ENCODE data around the gene LUZP2.

LUZP2 gene

DNA sequence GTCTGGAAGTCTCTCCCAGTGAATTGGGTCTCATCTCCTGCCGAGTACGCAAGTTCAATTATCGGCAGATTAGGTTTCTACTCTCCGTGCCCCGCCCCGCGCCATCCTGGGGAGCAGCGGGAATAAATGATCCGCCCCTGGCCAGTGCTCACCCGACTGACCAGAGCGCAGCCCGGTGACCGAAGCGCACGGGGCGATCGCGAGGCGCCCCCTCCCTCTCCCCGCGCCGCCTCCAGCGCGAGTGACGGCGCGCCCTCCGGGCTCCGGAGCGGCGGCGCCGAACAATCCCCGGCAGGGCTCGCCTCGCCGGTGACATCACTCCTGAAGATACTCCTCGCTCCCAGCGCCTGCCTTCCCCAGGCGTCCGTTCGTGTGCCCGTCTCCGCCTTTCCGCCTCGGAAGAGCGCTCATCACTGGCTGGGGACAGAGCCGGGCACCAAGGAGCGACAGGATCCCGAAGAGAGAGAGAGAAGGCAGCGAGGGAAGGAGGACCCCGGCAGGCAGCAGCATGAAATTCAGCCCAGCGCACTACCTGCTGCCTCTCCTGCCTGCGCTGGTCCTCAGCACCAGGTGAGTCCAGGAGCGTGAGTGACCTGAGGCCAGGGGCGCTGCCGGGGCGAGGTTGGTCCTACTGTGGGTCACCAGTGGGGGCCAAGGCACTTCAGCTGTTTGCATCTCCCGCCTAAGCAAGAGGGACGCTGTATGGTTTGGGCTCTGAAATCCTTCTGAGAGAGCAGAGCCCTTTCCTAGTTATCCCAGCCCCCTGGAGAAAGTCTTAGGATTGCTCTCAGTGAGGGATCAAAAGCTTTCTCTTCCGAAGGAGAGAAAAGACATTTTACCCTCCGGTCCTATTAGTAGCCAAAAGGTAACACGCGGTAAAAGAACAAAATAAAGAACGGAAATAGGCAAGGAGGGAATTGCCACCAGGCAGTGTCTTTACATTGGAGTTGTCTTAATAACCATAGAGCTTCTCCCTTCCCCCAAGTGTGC, at the start of gene LUZP2:
TSS of gene LUZP2 (plus strand) at position 318 of the 990 bp plus-strand sequence.
- peak; percentile 53 for DNase-seq (ENCODE audit: low spot score)

DNA sequence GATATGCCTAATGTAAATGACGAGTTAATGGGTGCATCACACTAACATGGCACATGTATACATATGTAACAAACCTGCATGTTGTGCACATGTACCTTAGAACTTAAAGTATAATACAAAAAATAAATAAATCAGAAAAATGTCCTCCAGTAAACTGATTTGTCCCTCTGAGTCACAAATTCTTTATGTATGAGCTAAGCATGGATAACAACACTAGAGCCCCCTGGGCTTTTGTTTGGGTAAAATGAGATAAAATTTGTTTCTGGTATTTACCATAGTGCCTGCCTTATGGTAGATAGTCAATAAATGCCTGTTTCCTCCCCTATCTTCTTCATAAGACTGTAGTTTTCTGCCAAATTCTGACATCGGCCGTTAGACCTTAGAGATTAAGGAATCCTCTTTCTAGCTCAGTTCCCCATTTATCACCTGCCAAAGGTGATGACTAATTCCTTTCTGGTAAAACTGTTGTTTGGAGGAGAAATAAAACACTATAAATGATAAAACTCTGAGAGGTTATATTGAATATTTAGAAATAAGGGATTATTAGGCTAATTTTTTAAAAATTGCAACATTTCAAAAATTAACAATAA, 43.6 kb upstream of the LUZP2 start:
- no peak for DNase-seq (ENCODE audit: low spot score)

DNA sequence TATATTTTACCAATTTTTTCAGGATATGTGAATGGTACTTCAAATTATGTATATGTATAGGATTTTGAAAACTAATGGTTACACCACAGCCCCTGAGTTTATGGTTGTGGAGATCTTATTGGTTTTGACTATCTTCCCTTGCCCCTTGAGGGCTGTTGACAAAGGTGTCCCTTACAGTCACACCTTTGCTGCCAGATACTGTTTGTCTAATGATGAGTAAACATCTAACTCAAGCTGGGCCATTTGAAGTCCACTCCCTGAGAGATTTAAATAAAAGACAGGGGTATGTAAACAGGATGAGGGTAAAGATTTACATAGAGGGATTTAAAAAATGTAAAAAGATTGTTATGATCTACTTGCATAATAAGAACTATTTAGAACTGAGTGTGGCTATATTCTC, 38.9 kb upstream of the LUZP2 start:
- no peak for DNase-seq (ENCODE audit: low spot score)

DNA sequence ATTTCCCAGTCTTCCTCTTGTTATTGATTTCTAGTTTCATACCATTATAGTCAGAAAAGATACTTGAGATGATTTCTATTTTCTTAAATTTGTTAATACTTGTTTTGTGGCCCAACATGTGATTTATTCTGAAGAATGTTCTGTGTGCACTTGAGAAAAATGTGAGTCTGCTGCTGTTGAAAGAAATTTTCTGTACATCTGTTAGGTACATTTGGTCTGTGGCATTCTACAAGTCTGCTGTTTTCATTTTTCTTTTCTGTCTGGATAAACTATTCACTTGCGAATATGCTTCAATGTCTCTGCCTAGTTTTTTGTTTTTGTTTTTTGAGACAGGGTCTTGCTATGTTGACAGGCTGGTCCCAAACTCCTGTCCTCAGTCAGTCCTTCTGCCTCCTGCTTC, 26.4 kb upstream of the LUZP2 start:
- no peak for DNase-seq (ENCODE audit: low spot score)

DNA sequence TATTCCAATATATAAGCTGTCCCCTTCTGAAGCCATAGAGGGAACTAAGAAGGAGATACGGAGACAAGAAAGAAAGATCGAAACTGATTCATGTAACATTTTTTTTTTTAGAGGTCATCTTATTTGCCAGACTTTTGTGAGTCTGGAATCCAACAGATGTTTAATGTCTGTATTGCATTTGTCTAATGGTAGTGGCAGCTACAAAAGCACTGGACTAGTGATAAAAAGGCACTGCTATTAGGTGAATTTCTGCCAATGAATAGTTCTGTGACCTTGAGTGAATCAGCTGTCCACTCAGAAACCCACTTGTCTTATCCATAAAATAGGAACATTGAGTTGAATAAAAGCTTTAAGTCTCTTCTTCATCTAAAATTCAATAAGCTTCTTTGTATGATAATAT, 25.8 kb upstream of the LUZP2 start:
- DNase-seq (ENCODE audit: low spot score) = no peak

DNA sequence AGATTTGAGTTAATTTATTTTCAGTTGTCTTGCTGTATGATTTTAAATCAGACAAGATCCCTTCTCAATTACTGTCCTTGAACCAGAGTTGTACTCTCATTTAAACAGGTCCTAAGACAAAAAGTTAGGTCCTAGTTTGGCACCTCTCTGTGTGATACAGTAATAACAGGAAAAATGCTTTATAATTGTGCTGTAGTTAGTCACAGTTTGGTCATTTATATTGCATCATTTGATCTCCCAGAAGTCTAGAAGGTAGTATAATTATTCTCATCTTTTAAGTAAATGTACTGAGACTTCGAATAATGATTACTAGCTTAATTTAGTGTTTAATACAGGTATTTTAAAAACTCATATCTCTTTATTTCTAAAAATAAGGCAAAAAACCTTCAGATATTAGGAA, 18.1 kb upstream of the LUZP2 start:
- no peak for DNase-seq (ENCODE audit: low spot score)

DNA sequence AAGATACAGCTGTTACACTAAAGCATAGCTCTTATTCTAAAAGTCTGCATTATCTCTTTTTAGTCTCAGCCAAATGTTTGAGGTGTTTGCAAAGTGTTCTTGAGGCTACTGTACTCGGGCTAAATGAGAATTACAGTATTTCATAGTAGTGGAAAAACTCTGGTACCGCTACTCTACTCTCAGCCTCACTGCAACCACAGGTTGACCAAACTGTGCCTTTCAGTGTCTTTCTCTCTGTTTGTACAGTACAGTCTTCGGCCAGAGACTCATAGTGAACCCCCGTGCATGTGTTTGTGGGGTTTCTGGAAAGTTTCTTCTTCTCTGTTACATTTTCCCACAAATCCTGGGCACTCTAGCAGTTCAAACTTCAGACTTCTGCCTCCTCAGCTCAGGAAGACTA, 7.4 kb upstream of the LUZP2 start:
- DNase-seq (ENCODE audit: low spot score) = no peak

DNA sequence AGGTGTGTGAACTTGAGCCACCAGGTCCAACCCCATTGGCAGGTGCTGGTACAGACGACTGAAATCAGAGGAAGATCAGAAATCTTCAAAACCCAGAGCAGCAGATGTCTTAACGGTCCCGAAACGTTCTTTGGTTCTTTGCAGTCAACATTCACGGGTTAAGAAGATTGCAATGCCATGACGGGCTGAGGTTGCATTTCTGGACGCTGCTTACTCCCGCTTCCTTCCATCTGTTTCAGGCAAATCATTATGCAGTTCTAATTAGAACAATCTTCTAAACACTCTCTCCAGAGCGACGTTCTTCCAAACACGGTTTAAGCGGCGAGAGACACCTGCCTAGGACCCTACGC, 492 bp upstream of the LUZP2 start:
- peak; percentile 7 for DNase-seq (ENCODE audit: low spot score)

DNA sequence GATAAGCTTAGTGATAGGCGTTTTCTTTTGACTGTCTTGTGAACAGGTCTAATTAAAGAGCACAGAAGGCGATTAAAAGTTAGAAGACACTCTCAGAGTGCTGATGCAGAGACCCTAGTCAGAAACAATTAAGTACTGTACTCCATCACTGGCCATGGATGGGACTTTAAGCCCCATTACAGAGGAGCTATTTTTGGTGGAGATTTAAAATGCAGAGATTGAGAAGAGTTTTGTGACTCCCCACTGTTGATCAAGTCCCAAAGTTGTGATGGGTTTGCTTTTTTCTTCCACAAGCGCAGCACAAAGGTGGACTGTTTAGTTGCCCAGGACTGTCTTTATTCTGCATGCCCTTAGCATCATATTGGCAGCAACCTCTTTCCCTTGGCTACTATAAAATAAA, 978 bp downstream of the LUZP2 start:
- no peak for DNase-seq (ENCODE audit: low spot score)

DNA sequence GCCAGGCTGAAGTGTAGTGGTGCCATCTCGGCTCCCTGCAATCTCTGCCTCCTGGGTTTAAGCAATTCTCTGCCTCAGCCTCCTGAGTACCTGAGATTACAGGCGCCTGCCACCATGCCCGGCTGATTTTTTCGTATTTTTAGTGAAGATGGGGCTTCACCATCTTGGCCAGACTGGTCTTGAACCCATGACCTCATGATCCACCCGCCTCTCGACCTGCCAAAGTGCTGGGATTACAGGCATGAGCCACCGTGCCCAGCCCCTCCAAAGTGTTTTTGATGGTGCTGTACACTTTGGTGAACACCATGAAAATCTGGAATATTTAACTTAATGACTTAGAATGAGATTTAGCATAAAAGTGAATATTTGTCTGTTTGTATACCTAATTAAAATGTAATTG, 5.6 kb downstream of the LUZP2 start:
- DNase-seq (ENCODE audit: low spot score) = no peak

DNA sequence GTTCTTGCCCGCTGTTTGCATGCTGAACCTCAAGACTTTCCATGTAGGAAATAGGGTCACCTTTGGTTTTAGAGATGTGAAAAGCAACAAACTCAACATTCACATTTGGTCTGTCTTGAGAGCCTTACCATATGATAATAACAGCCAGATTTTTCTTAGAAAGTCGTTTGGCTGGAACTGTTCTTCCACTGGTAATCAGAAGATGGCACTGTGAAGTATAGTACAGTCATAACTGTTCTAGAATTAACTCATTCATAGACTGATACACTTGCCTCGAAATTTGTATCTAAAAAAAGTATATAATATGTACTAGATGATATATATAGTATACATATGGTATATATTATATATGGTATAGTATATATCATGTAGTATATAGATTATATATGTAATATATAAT, 12.3 kb downstream of the LUZP2 start:
- no peak for DNase-seq (ENCODE audit: low spot score)

DNA sequence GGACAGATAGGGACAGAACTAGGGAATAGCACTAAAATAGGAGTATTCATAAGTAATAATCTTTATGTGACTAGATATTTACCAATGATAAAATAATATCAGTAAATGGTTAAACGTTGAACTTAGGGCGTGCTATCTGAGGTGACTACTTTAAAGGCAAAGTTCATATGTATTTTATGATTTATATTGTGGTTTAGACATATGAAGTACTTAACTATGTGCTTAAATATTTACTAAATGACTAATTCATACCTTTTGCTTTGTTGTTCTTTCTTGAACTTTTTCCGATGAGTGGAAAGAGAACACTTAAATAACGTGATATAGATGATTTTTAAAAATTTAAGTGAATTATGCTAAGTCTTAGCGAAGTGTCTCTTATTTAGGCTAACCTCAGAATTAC, 14.7 kb downstream of the LUZP2 start:
- DNase-seq (ENCODE audit: low spot score) = no peak

DNA sequence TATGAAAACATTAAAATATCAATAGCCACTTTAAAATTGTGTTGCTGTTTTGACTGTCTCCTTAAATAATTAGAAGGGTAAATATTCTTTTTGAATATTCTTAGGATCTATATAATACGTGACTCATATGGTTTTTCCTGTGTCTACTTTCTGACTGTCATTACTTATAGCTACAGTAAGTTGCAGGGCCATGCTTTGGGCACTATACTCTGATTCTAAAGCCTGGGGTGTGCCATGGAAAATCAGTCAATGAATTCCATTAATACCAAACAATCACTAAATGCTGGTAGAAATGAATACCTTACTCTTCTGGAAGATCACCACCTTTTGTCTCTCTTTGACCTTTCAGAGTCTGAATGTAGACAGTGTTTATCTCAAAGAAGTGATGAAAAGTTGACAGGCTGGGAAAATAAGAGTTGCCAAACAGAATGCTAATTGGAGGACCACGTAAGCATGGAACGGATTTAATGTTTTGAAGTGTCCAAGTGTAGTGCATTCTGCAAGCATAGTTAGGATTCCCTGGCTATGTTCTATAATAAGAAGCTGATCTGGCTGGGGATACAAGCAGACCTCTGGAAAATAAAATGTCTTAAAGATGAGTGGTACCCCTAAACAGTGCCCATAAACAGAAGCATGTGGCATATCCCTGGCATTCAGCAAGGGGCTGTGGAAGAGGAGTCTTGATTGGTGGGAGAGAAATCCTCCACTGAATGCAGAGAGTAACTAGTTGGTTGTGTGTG, 16.8 kb downstream of the LUZP2 start:
- no peak for DNase-seq (ENCODE audit: low spot score)

DNA sequence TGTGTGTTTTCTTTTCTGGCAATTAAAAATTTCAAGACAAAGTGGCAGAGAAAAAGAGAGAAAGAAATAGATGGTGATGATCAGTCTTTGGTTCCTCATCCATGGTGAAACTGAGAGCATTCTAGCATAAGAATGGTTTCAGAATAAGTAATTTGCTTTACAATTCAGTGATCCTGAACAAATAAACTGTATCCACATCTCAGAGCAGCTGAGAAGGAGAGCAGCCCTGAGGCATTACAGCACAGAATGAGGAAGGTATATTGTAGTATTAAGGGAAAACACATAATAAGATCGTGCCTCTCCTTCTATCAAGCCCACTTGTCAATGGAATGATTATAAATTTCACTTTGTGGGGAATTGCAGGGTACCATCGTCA, 17.4 kb downstream of the LUZP2 start:
- DNase-seq (ENCODE audit: low spot score) = no peak

DNA sequence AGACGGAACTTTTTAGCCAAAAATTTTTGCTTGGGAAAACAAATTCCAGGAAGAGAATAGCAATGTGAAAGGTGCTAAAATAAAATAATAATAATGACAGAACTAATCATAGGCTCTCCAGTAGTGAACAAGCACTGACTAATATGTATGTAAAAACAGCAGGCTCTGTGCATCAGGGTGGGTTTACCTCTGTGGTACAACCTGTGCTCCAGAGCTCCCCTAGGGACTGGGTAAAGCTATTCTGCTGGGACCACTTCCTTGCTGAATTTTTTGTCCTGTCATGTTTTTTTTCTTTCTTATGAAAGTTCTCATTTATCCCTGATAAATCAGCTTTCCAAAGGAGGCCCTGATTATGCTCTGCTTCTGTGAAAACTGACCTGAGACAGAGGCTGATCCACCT, 18.8 kb downstream of the LUZP2 start:
- no peak for DNase-seq (ENCODE audit: low spot score)

DNA sequence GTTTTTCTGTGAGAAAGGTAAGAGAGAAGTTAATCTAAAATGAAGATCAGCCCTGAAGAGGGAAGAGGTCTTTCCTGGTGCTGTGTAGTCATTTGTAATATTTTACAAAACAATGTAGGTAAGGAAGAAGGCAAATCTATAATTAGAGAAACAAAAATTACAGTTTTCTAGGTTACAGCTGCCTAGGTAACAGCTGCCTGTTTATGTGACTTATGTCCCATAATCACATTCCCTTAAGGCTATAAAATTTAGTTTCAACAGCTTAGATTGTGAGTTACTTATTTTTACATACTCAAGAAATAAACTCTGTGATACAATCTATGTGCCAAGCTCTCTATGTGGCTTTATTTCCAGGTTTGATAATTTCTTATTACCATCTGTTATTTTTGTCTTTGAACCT, 19.8 kb downstream of the LUZP2 start:
- DNase-seq (ENCODE audit: low spot score) = no peak

DNA sequence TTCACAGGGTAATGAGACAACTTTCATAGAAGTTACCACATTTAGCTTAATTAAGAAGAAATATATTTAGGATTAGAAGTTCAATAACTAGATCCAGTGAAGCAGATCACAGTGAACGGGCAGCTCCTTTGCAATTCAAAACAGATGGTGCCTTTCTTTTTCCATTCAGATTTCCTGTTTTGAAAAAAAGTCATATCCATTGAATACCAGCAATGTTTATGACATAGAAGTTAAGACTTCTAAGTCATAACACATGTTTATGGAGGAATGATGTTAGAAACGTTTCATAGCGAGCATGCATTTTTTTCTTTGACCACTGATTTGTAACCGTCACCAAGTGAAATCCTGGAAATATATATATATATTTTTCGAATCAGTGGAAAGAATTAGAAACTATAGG, 24.7 kb downstream of the LUZP2 start:
- DNase-seq (ENCODE audit: low spot score) = no peak

DNA sequence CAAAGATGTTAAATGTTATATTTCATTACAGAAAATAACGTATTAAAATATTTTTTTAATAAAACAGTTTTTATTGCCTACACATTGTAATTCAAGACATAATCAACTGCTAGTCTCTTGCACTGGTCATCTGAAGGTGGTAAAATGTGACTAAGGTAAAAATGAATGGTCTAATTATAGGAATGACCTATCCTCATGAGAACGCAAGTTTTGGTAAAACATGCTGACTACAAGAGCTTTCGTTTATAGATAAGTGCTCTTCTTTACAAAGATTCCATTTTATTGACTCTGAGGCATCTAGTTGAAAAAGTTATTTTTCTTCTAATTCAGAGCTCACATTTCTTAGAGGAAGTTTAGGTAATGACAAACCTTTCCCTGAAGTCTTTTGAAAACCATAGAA, 27.3 kb downstream of the LUZP2 start:
- DNase-seq (ENCODE audit: low spot score) = no peak

DNA sequence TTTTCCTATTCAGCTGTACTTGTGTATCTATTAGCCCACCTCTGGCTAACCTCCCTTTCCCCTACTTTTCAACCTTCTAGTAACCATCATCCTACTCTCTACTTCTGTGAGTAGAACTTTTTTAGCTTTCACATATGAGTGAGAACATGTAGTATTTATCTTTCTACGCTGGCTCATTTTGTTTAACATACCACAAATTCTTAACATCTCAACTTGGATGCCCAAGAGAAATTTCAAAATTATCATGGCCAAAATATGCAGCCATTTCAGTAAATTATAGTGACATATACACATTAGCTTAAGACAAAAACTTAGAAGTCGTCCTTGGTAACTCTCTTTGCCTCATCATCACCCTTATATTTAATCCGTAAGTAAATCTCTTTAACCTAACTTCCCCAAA, 34.7 kb downstream of the LUZP2 start:
- no peak for DNase-seq (ENCODE audit: low spot score)

DNA sequence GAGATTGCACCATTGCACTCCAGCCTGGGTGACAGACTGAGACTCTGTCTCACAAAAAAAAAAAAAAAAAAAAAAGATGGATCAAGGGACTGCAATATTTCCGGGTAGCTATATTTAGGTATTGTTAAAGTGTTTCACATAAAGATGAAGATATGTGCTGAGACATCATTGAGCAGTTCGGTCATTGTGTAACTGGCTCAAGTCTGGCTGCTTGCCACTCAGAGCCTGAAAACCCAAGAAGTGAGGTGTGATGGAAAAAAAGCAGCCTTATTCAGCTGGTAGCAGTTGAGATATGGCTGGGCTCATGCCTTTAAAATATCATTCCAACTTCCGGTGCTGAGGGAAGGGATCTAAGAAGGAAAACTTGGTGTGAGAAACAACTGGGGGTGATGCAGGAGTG, 46.9 kb downstream of the LUZP2 start:
- no peak for DNase-seq (ENCODE audit: low spot score)

DNA sequence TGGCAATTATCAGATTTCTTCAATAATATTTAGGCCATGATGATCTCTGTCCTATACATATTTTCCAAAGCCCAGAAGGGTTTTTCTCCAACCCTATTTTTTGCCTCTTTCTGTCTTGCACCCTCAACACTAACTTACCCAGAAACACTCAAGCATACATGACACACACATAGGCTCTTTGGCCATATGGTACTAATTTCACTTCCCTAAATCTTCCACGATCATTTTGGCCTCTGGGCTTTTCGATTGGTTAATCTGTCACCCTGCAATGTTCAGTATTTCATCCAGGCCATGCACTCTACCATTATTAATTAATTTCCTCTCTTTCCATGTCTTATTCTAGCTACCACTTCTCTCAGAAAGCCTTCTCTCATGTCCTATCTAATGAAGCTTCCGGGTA, 59.8 kb downstream of the LUZP2 start:
- DNase-seq (ENCODE audit: low spot score) = no peak

DNA sequence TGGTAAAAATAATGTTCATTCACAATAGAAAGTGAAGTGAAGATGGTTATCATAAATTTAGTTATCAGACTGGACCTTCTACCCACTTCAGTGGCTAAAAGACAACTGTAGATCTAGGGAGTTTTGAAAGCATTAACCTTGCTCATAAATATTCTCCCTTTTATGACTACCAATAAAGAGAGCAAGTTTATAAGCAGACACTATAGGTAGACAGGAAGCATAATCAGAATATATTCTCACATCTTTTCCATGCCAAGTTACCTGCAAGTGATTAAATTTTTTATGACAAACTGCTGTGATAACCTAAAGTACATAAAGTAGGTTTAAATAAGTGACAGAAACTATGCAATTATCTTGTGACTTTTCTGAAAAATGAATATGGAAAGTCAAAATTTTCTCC, 62.5 kb downstream of the LUZP2 start:
- no peak for DNase-seq (ENCODE audit: low spot score)

DNA sequence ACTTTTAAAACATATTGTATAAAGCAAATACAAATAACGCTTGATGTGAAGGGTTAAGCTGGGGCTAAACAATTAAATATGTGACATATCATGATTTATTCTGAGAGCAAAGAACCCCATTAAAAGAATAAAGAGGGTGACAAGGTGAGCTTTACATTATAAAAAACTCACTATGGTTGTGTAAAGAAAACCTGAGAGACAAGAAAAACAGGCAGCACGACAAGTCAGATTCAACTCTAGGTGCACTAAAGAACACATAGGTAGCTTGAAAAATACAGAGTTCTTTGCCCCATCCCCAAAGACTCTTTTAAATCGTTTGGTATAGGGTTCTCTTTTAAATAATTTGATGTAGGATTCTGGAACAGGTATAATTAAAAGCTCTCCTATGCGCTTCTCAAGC, 63.5 kb downstream of the LUZP2 start:
- DNase-seq (ENCODE audit: low spot score) = no peak
